Adipose tissue (tissue), 3 donors: ENCODE measurements around the gene REPIN1. TPM values are rescaled to one million over a fixed set of nuclear protein-coding genes. Genes with fewer than 3 reads are reported as not detected.

ENCODE experiments used
- H3K27ac ChIP-seq: one replicate; pipeline ENCODE4 v1.5.1; 2013; ENCODE audit warnings: low read depth, low read length
- WGBS, 3 donors: extraction: QIAGEN DNeasy Blood & Tissue Kit; methylation state at CpG; one replicate each; pipeline ENCODE4 v1.1.7; 2013; 5-methylcytosine and 5-hydroxymethylcytosine counted together
- polyA plus RNA-seq, 3 donors: library from polyadenylated mRNA; stranded (reverse); fragments of 200-250 nt; gene quantifications; one replicate each; pipeline ENCODE4 v1.2.3, GENCODE V29; 2013
- donor health status: healthy with polysubstance abuse.
- donor health status: Bipolar disorder and iron deficiency.
- donor health status: healthy.

Gene REPIN1
- 10 to 100 TPM; 23.1 to 64.3 (median 59.3) TPM for polyA plus RNA-seq

DNA sequence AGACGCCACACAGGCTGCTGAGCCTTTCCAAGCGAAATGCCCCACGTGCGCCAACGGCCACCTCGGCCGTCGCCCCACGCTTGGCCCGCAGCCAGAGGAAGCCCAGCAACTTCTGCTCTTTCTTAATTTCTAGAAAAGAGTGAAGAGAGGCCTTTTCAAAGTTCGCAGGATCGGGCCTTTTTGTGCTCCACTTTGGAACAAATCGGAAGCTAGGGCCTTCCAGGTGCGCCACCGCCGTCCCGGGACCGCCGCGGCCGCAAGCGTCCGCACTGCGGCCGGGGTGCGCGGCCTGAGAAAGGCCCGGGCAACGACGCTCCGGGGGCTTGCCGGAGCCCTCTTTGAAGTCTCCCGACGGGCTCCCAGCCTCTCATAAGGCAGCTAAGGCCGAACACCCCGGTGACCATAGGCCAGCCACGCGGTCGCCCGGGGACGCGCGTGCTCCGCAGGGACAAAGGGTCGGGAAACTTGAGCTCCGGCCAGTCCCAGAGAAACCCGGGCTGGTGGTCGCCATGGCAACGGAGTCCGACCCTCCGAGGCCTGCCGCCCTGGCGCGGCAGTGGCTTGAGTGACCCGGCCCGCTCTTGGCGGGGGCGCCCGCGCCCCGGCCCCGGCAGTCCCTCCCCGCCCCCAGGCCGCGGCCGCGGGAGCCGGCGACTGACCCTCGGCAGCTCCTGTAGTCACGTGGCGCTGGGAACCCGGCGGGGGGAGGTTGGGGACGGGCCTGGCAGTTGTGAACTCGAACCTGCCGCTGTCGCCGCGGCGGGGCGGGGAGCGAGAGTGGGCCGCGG lies at the start of gene REPIN1:
REPIN1 (plus strand) TSS at position 727 of the 788 bp plus-strand sequence. CDS start 890 bp downstream, outside the sequence.
- H3K27ac ChIP-seq = peak within 1 kb of the TSS; percentile 34
- 1% methylated on average over 76 to 85 of the region's 85 CpGs for WGBS, 3 donors

- no peak overlapping the region for H3K27ac ChIP-seq
- WGBS, 3 donors = 76 to 98% (median 96%) methylated on average over 3 of the region's 3 CpGs
Measured at GRCh38 chr7:150321788-150322113, 46.9 kb upstream of the REPIN1 start.

- WGBS, 3 donors = 38 to 78% (median 77%) methylated on average over 4 of the region's 4 CpGs
- H3K27ac ChIP-seq = no peak overlapping the region
Measured at GRCh38 chr7:150322114-150322832, 46.3 kb upstream of the REPIN1 start.

GRCh38 chr7:150322833-150323681 lies 45.6 kb upstream of the REPIN1 start, which contains the start of the genes ACTR3C and LRRC61:
Gene ACTR3C, minus strand, starts transcription at chr7:150323545. Its CDS starts 28,249 bp downstream, at chr7:150295296.
Gene LRRC61, plus strand, starts transcription at chr7:150323355. Its CDS starts 13,507 bp downstream, at chr7:150336862.
- 2 to 8% (median 5%) methylated on average over 79 to 82 of the region's 82 CpGs for WGBS, 3 donors
- no peak within 1 kb of the TSS for H3K27ac ChIP-seq

GRCh38 chr7:150323682-150324372 lies 44.8 kb upstream of the REPIN1 start:
- no peak overlapping the region for H3K27ac ChIP-seq
- 14 to 23% (median 20%) methylated on average over 16 of the region's 16 CpGs for WGBS, 3 donors

DNA sequence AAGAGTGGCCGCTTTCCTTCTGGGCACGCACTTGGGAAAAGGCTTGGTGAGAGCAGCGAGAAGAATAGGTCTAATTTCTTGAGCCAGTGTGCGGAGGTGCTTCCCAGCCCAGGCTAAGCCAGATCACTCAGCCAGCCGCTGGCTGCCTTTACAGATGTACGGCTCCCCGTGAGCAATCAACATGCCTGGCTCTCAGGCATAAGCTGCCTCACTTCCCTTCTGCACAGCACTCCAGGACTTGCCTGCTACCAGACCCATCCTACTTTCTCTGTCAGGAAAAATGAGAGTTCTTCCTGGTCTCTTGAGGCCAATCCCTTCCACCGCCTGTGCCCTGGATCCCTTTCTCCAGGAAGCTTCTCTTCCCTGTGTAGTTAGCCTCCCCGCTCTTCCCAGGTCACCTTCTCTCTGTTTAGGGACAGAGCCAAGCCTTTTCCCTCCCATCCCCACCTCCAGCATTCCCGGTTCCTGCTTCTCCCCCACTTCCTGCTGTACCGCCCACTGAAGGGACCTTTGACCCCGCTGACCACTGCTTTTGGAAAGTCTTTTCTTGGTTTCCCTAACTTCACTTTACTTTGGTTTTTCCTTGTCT lies 44.2 kb upstream of the REPIN1 start:
- WGBS, 3 donors = 33 to 60% (median 56%) methylated on average over 12 of the region's 12 CpGs
- no peak overlapping the region for H3K27ac ChIP-seq

GRCh38 chr7:150325110-150325611 lies 43.5 kb upstream of the REPIN1 start:
- 55 to 94% (median 58%) methylated on average over 10 of the region's 10 CpGs for WGBS, 3 donors
- no peak overlapping the region for H3K27ac ChIP-seq

- WGBS, 3 donors = 85 to 89% (median 86%) methylated on average over 6 of the region's 6 CpGs
- no peak overlapping the region for H3K27ac ChIP-seq
Measured at GRCh38 chr7:150325901-150326300, 42.7 kb upstream of the REPIN1 start.

DNA sequence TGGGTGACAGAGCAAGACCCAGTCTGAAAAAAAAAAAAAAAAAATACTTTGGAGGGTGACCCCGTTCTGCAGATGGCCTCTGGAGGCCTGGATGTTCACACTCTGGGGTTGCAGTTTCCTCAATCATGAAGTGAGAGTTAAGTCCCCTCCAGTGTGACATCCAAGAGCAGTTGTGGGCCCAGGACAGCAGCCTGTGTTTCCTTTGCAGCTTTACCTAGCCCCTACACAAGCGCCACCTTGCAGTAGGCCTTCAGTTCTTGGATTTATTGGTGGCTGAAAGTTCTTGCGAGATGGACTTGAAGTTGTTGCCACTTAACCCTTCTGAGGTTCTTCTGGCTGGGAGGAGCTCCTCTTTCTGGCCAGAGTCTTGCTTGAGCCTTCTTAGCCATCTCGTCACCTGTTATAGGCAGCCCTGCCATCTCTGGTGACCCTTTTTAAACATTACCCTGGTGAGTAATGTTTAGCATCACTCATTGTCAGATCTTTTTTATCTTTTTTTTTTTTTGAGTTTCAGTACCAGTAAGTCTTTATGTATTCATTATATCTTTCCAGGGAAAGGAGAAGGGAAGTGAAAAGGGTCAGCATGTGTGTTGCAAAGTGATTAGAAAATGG lies 41.9 kb upstream of the REPIN1 start:
- H3K27ac ChIP-seq = no peak overlapping the region
- WGBS, 3 donors = 80 to 96% (median 91%) methylated on average over 4 of the region's 4 CpGs

GRCh38 chr7:150327308-150327707 lies 41.3 kb upstream of the REPIN1 start:
- WGBS, 3 donors = 93 to 99% (median 96%) methylated on average over 3 of the region's 3 CpGs
- no peak overlapping the region for H3K27ac ChIP-seq

- H3K27ac ChIP-seq = no peak overlapping the region
- 75 to 86% (median 75%) methylated on average over 22 of the region's 22 CpGs for WGBS, 3 donors
Measured at GRCh38 chr7:150329331-150330120, 39.1 kb upstream of the REPIN1 start.

DNA sequence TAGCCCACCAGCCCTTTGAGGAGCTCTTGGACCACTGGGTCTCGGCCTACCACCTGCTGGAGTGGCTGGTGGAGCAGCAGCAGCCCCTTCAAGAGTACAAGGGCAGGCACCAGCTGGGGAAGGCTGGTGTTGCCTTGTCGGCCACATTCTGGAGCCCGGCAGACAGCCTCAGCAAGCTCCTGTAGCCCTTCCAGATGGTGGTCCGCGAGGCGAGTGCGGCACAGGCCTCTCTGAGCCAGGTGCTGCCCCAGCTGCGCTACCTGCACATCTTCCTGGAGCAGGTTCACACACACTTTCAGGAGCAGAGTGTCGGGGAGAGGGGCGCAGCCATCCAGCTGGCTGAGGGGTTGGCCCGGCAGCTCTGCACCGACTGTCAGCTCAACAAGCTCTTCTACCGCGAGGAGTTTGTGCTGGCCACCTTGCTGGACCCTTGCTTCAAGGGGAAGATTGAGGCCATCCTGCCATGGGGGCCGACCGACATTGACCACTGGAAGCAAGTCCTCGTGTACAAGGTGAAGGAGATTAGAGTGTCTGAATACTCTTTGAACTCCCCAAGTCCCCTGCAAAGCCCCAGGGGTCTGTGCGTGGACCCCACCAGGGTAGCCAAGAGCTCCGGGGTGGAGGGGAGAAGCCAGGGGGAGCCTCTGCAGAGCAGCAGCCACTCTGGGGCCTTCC lies 38.3 kb upstream of the REPIN1 start:
- 95 to 97% (median 96%) methylated on average over 19 of the region's 19 CpGs for WGBS, 3 donors
- no peak overlapping the region for H3K27ac ChIP-seq

DNA sequence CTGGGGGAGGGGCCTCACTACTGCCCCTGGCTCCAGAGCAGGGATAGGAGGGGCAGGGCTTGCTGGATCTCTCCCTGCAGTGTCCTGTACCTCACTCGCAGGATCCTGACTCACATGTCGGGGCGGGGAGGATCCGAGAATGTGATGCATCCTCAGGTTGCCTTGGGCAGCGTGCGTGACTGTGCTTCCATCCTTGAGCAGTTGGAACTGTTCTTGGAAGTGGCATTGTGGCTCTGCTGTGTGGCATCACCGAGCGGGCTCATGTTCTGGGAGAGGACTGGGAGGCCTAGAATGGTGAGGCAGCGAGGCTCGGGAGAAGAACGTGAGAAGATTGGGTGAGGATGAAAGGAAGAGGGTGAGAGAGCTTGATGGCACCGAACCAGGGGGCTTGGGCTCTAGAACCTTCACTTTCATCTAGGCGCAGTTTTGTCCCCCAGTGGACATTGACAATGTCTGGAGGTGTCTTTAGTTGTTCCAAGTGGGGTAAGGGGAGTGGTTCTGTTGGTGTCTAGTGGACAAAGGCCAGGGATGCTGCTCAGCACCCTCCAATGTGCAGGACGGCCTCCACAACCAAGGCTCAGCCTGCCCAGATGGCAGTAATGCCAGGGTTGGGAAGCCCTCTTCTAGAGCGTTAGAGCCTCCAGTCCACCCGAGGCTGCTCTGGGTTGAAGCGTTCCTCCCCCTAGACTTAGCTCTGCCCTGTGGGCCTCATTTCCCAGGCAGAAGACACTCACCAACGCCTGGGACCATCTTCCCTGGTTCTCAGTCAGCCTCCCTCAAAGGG lies 35.6 kb upstream of the REPIN1 start:
- 97% methylated on average over 18 of the region's 18 CpGs for WGBS, 3 donors
- H3K27ac ChIP-seq = no peak overlapping the region

GRCh38 chr7:150333659-150334058 lies 35.0 kb upstream of the REPIN1 start:
- no peak overlapping the region for H3K27ac ChIP-seq
- 86 to 94% (median 94%) methylated on average over 10 of the region's 10 CpGs for WGBS, 3 donors

GRCh38 chr7:150334108-150334507 lies 34.5 kb upstream of the REPIN1 start:
- WGBS, 3 donors = 92 to 96% (median 92%) methylated on average over 8 of the region's 8 CpGs
- H3K27ac ChIP-seq = no peak overlapping the region
